HG03064 (cell line): ENCODE data around the gene FOXD4L5.
"Not testable (repeated sequence)": the region's sequence is repeated elsewhere in the genome, so short reads cannot be mapped to it uniquely, and the experiment has no call there.

Experiments
- ATAC-seq: cut with Tn5 transposase; IDR thresholded peaks from one replicate; pipeline ENCODE4 v1.9.1; 2021; ENCODE audit warnings: low read depth; ENCODE audit not compliant: unreplicated experiment

FOXD4L5 gene

GRCh38 chr9:65285109-65285508 is at the start of gene FOXD4L5:
FOXD4L5 (minus strand) TSS chr9:65285209; CDS start chr9:65284377, 832 bp downstream.
- not testable (repeated sequence) for ATAC-seq

GRCh38 chr9:65283943-65284342 is 1.1 kb downstream of the FOXD4L5 start:
- not testable (repeated sequence) for ATAC-seq

- not testable (repeated sequence) for ATAC-seq
Measured at GRCh38 chr9:65282976-65283375, 2.0 kb downstream of the FOXD4L5 start.
